Renal pelvis (tissue), 4 donors: Measurements from ENCODE around the gene SERAC1. TPM values are rescaled to one million over a fixed set of nuclear protein-coding genes. Genes with fewer than 3 reads are reported as not detected.

Experiments
- DNase-seq: peaks from one replicate; pipeline ENCODE4 v3.0.0-alpha.2; 2013
- polyA plus RNA-seq, 3 donors: library from polyadenylated mRNA; unstranded; fragments of 120-200 nt; gene quantifications; one replicate each; pipeline ENCODE4 v1.2.1, GENCODE V29; 2013; ENCODE audit not compliant: insufficient read length in 3 of 3

Gene SERAC1
- polyA plus RNA-seq, 3 donors: 10.1 to 16.2 (median 14.3) TPM

- no peak for DNase-seq
These were observed 106.7 kb downstream of the SERAC1 start for GRCh38 chr6:158061361-158061708.

GRCh38 chr6:158060455-158061360 lies 107.4 kb downstream of the SERAC1 start:
- peak; percentile 71 for DNase-seq

Other genes starting within 250 kb of the SERAC1 start
- gene SYNJ2, start 186.4 kb downstream of the SERAC1 start, polyA plus RNA-seq: 10 to 100 TPM; 10.3 to 12.9 (median 11.3) TPM
- gene GTF2H5, start 88 bp upstream of the SERAC1 start, polyA plus RNA-seq: 10 to 100 TPM; 49.7 to 54.3 (median 53.4) TPM
- gene TULP4, start 144.2 kb upstream of the SERAC1 start, polyA plus RNA-seq: 10 to 100 TPM; 17.6 to 24.8 (median 23.2) TPM